ENCODE data around the gene ANGPTL1. TPM values are rescaled to one million over a fixed set of nuclear protein-coding genes. Genes with fewer than 3 reads are reported as not detected.
A peak's percentile ranks its signal among the peaks of the same experiment; 100 is the strongest.

The ANGPTL1 gene
- total RNA-seq (2016; rRNA removed; fragmentation: Illumina TruSeq; extraction: Trizol) (2.2 and 2.9 TPM in 2 replicates), polyA plus RNA-seq (2011; rRNA removed) (3.5 and 9.3 TPM in 2 replicates), polyA minus RNA-seq (2011; rRNA and poly(A)+ RNA removed; ENCODE audit: low replicate concordance) (4.0 TPM in 1 of 2 replicates, not detected in the other), Bru-seq, nascent RNA (percentile 71 among the genes with signal in this experiment), BruChase-seq, experiment 1, labeled RNA remaining after a 6-hour chase (percentile 71 among the genes with signal in this experiment), BruChase-seq, experiment 2, labeled RNA remaining after a 2-hour chase (percentile 63 among the genes with signal in this experiment)
- 0.71 TPM in 1 of 2 replicates, not detected in the other for total RNA-seq (2016; cell fraction: cytosol; rRNA removed; fragmentation: Illumina TruSeq; extraction: Trizol; ENCODE audit: low read depth)
- 1.7 and 2.9 TPM in 2 replicates for total RNA-seq (2016; cell fraction: insoluble cytoplasmic fraction; rRNA removed; fragmentation: Illumina TruSeq; extraction: Trizol)
- total RNA-seq (2016; cell fraction: membrane; rRNA removed; fragmentation: Illumina TruSeq; extraction: Trizol): 0.56 and 0.59 TPM in 2 replicates
- total RNA-seq (2016; cell fraction: nucleus; rRNA removed; fragmentation: Illumina TruSeq; extraction: Trizol): 3.6 and 4.3 TPM in 2 replicates
- 3.1 and 3.2 TPM in 2 replicates for polyA plus RNA-seq (2011; cell fraction: cytosol; rRNA removed)
- polyA plus RNA-seq (2011; cell fraction: nucleus; rRNA removed): 1.5 and 3.6 TPM in 2 replicates
- 2.9 and 6.3 TPM in 2 replicates for polyA plus RNA-seq (2012)
- polyA plus RNA-seq (2016; cell fraction: cytosol; fragmentation: Illumina TruSeq; extraction: Trizol; ENCODE audit: low read depth): 0.10 and 0.25 TPM in 2 replicates
- 1.5 and 1.8 TPM in 2 replicates for polyA plus RNA-seq (2016; cell fraction: insoluble cytoplasmic fraction; fragmentation: Illumina TruSeq; extraction: Trizol; ENCODE audit: low read depth)
- 0.27 and 0.65 TPM in 2 replicates for polyA plus RNA-seq (2016; cell fraction: membrane; fragmentation: Illumina TruSeq; extraction: Trizol; ENCODE audit: low read depth)
- polyA plus RNA-seq (2016; cell fraction: nucleus; fragmentation: Illumina TruSeq; extraction: Trizol; ENCODE audit: insufficient read depth, low read depth): 3.7 and 4.3 TPM in 2 replicates
- polyA minus RNA-seq (2011; cell fraction: cytosol; rRNA and poly(A)+ RNA removed): 2.1 and 3.0 TPM in 2 replicates
- polyA minus RNA-seq (2011; cell fraction: nucleus; rRNA and poly(A)+ RNA removed): 4.4 and 6.7 TPM in 2 replicates
- long read RNA-seq, experiment 1, partial matches to known transcripts: 5 of 6 reads
- long read RNA-seq, experiment 1, other reads (novel, unspliced or antisense): 1 of 6 reads
- long read RNA-seq, experiment 2, partial matches to known transcripts: 3 of 14 reads
- long read RNA-seq, experiment 2, other reads (novel, unspliced or antisense): 9 of 14 reads

- H4K20me1 ChIP-seq (ENCODE audit: insufficient read depth, low read length): no peaks in the 10 kb centered on the region; the same call in 1 of the 2 replicates
- TF ChIP-seq ZNF253 (CRISPR knock-in tag; IDR thresholded peaks at IDR 0.05; ENCODE audit: borderline replicate concordance) (no peak), ZBTB43 (CRISPR knock-in tag; conservative IDR thresholded peaks at IDR 0.05) (no peak), RNF2 (conservative IDR thresholded peaks at IDR 0.05; ENCODE audit: low read depth) (no peak), MED8 (CRISPR knock-in tag; IDR thresholded peaks at IDR 0.05; ENCODE audit: insufficient replicate concordance) (no peak), ZUFSP (CRISPR knock-in tag; IDR thresholded peaks at IDR 0.05; ENCODE audit: borderline replicate concordance) (no peak), MBD4 (IDR thresholded peaks at IDR 0.05; ENCODE audit: borderline replicate concordance, low read length) (no peak), NFRKB (IDR thresholded peaks at IDR 0.05) (no peak), POLR2G (IDR thresholded peaks at IDR 0.05; ENCODE audit: low read depth, low read length) (peak; percentile 28; the same call in 1 of the 2 replicates), THAP7 (CRISPR knock-in tag; IDR thresholded peaks at IDR 0.05) (no peak), KDM4B (CRISPR knock-in tag; IDR thresholded peaks at IDR 0.05) (no peak), KDM5B (CRISPR knock-in tag; IDR thresholded peaks at IDR 0.05; ENCODE audit: borderline replicate concordance) (no peak), HDAC2 (CRISPR knock-in tag; IDR thresholded peaks at IDR 0.05) (peak; percentile 17; the same call in 1 of the 2 replicates), ZNF775 (CRISPR knock-in tag; IDR thresholded peaks at IDR 0.05; ENCODE audit: borderline replicate concordance) (no peak), NR1H2 (CRISPR knock-in tag; IDR thresholded peaks at IDR 0.05; ENCODE audit: borderline replicate concordance, low read depth) (no peak), ZNF589 (CRISPR knock-in tag; conservative IDR thresholded peaks at IDR 0.05) (no peak), POLR2AphosphoS2 (IDR thresholded peaks at IDR 0.05; ENCODE audit: low read depth, low read length) (no peak), ZBTB1 (CRISPR knock-in tag; IDR thresholded peaks at IDR 0.05; ENCODE audit: borderline replicate concordance) (no peak)
Observed at GRCh38 chr1:178870944-178871343, at the start of gene ANGPTL1. TSS of gene ANGPTL1 (minus strand) at chr1:178871077. CDS start at chr1:178865776, 5,301 bp downstream.

More at GRCh38 chr1:178870944-178871343, at the start of gene ANGPTL1:
- no peak within 1 kb of the TSS for H2AFZ ChIP-seq (ENCODE audit: low read length)
- 3% methylated on average over 4 of the region's 4 CpGs for WGBS (ENCODE audit: low lambda C conversion rate)
- H3K9ac ChIP-seq (ENCODE audit: insufficient read depth, low read depth, low read length): peak within 1 kb of the TSS; percentile 33; the same call in 1 of the 2 replicates
- peak within 1 kb of the TSS; percentile 75 for H3K4me2 ChIP-seq (ENCODE audit: low read depth, low read length)
- FAIRE-seq (peak; percentile 34), ATAC-seq (peak; percentile 88), DNase-seq (ENCODE audit: low spot score) (peak; percentile 88)
- H3K27ac ChIP-seq (ENCODE audit: extremely low read length, insufficient read depth, low read length): peak within 1 kb of the TSS; percentile 63
- in situ Hi-C loops (cut with HindIII; ENCODE audit: extremely low pct_ligation_motif_present, low pct_unique_long_range_greater_than_20kb): no loop called here
- no TSS peak for BruUV-seq (replicated peaks)
- CTCF ChIA-PET (ENCODE audit: low intra/inter-chr PET ratio, low total read pairs): no interaction called here
- no peaks in the 10 kb centered on the region for H3K36me3 ChIP-seq (replicated peaks in 1 of 2; ENCODE audit: control insufficient read depth in 1 of 2, insufficient read depth in 2 of 2, low read length in 2 of 2)
- H3K79me2 ChIP-seq (ENCODE audit: insufficient read depth, low read length): peaks cover 19% of the 10 kb centered on the region
- POLR2A ChIA-PET: interaction anchor here (1.0 to 1.1 kb wide), 2 partner anchors 11 to 46 kb away, joined by 4 read pairs; no protein-coding TSS in a partner anchor
- no peaks in the 10 kb centered on the region for H3K9me3 ChIP-seq (ENCODE audit: low read length)
- peaks cover 54% of the 10 kb centered on the region for H3K4me1 ChIP-seq (ENCODE audit: insufficient read depth, low read length)
- no peaks in the 10 kb centered on the region for H3K27me3 ChIP-seq (ENCODE audit: control insufficient read depth in 1 of 2, insufficient read depth in 2 of 2, low read length in 2 of 2)
- H3K4me3 ChIP-seq (replicated peaks in 1 of 3; ENCODE audit: insufficient read depth in 1 of 3, low read depth in 2 of 3, low read length in 3 of 3): peak within 1 kb of the TSS; percentile 46 to 75 (median 68)
- intact Hi-C loops (cut with micrococcal nuclease; ENCODE audit: unreplicated experiment): loop anchor here (2.0 to 10.0 kb wide), 4 partner anchors 46 to 326 kb away; no protein-coding TSS in a partner anchor
